Activated CD8-positive, alpha-beta memory T cell treated with anti-CD3 and anti-CD28 coated beads, Interleukin-2, amount 50 U/mL, for 48 hours (primary cell): Measurements from ENCODE around the gene HERC4.
"Not testable (repeated sequence)": the region's sequence is repeated elsewhere in the genome, so short reads cannot be mapped to it uniquely, and the experiment has no call there.

Experiments
- DNase-seq: peaks from one replicate; pipeline ENCODE4 v3.0.0-alpha.2; 2020

Gene HERC4

DNA sequence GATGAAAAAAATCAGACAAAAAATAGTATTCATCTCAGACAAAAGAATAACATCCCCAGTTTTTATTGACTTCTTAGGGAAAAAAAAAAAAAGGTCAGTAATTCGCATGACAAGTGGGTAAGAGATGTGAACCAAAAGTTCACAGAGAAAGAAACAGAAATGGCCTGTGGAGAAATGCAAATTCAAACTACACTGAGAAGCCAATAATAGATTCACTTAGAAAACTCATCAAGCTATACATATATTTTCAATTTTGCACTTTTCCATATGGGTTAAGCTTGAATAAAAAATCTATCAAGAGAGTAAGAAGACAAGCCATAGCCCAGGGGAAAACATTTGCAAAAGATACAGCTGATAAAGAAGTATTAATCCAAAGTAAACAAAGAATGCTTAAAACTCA lies 28.0 kb downstream of the HERC4 start:
- no peak for DNase-seq

DNA sequence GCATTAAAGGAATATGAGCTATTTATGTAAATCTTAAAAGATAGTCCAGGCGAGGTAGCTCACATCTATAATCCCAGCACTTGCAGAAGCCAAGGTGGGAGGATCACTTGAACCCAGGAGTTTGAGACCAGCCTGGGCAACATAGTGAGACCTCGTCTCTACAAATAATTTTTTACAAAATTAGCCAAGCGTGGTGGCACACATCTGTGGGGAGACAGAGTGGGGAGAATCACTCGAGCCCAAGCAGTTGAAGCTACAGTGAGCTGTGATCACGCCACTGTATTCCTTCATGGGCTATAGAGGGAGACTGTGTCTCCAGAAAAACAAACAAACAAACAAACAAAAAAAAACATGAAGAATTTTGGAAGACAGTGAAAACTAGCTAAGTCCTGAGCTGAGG lies 28.4 kb downstream of the HERC4 start:
- no peak for DNase-seq

GRCh38 chr10:68043030-68043429 lies 32.1 kb downstream of the HERC4 start:
- no peak for DNase-seq

DNA sequence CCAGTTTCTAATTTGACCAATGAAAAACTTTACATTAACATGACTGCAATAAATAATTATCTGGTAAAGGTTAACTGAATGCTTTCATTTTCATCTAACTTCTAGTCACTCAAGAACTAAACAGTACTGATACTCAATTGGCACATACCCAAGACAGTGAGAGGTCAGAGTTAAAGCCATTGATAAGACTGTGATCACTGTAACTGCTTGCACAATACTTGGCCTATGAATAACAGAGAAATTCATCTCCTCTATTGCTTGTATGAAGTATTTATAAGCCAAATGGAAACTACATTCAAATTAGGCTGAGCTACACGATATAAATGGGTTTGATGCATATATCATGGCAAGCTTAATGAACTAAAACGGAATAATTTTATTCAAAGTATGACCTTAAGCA lies 43.0 kb downstream of the HERC4 start:
- DNase-seq, result no peak

- DNase-seq, result no peak
These were observed 47.7 kb downstream of the HERC4 start for GRCh38 chr10:68027429-68027828.

GRCh38 chr10:68023292-68023691 lies 51.8 kb downstream of the HERC4 start:
- DNase-seq, result no peak

DNA sequence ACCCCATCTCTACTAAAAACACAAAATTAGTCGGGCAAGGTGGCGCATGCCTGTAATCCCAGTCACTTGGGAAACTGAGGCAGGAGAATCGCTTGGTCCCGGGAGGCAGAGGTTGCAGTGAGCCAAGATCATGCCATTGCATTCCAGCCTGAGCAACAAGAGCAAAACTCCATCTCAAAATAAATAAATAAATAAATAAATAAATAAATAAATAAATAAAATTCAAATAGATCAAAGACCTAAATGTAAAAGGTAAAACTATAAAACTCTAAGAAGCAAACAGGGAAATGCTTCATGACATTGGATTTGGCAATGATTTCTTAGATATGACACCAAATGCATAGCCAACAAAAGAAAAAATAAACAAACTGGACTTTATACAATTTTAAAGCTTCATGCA lies 52.8 kb downstream of the HERC4 start:
- DNase-seq, result not testable (repeated sequence)

- not testable (repeated sequence) for DNase-seq
These were observed 58.6 kb downstream of the HERC4 start for GRCh38 chr10:68016519-68016918.

DNA sequence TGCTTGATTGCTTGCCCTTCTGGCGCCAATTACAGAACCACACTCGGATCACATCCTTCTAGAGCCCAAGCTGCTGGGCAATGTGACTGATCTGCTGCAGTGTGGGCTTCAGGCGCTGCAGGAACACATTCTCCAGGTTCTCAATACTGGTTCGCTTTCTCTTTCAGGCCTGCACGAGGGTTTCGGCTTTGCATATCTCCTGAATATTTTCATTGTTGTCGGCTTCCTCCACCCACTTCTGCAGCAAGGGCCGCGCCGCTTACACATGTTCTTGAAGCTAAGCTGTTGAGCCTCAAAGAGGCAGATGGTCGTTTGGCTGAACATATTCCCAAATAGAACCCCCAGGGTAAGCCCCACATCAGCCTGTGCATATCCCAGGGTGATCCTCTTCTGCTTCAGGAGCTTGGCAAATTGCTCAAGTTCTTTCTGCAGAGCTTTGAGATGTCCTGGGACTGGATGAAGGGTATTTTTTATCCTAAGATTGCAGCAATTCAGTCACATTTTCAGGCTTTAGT lies 64.6 kb downstream of the HERC4 start:
- no peak for DNase-seq

GRCh38 chr10:68007356-68007755 lies 67.7 kb downstream of the HERC4 start:
- no peak for DNase-seq

DNA sequence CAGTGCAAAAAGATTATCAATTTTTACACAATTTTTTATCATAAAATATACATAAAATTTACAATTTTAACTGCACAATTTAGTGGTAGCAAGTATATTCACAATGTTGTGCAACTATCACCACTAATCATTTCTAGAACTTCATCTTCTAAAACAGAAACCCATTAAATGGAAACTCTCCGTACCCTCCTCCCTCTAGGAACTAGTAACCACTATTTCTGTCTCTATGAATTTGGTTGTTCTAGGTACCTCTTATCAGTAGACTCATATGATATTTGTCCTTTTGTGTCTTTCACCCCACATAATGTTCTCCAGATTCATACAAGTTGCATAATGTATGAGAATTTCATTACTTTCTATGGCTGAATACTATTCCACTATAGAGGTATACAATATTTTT lies 73.5 kb downstream of the HERC4 start:
- no peak for DNase-seq

GRCh38 chr10:68001000-68001399 lies 74.1 kb downstream of the HERC4 start:
- DNase-seq, result no peak

DNA sequence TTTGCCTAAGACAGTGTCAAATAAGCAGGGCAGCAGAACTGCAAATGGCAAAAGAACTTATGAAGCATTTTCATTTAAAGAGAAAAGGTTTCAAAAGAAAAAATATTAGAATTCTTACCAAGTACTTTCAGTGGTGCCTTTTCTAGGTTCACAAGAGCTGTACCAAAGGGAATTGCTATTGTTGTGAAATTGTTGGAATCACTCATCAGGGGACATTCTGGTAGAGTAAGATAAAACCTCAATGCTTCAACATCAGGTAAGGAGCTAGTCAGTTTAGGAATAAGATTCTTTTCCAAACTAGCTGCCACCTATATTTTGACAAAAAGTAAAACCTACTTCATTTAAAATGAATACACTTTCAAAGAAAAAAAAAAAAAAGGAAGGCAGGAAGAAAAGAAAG lies 85.0 kb downstream of the HERC4 start:
- DNase-seq, result no peak

- no peak for DNase-seq
These were observed 86.5 kb downstream of the HERC4 start for GRCh38 chr10:67988606-67989005.

GRCh38 chr10:67982603-67983002 lies 92.5 kb downstream of the HERC4 start:
- DNase-seq, result not testable (repeated sequence)

DNA sequence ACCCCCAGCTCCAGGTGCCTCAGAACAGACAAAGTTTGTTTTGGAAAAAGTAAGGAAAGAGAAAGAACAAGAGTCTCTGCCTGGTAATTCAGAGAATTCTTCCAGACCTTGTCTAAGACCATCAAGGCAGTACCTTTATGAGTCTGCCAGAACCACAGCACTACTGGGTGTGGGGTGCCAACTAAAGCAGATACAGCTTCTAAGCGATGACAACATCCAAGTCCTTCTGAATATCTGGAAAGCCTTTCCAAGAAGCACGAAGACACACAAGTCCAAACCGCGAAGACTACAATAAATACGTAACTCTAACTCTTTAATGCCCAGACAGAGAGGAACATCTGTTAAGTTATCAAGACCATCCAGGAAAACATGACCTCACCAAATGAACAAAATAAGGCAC lies 96.3 kb downstream of the HERC4 start:
- no peak for DNase-seq

- DNase-seq, result no peak
These were observed 97.8 kb downstream of the HERC4 start for GRCh38 chr10:67977251-67977650.

DNA sequence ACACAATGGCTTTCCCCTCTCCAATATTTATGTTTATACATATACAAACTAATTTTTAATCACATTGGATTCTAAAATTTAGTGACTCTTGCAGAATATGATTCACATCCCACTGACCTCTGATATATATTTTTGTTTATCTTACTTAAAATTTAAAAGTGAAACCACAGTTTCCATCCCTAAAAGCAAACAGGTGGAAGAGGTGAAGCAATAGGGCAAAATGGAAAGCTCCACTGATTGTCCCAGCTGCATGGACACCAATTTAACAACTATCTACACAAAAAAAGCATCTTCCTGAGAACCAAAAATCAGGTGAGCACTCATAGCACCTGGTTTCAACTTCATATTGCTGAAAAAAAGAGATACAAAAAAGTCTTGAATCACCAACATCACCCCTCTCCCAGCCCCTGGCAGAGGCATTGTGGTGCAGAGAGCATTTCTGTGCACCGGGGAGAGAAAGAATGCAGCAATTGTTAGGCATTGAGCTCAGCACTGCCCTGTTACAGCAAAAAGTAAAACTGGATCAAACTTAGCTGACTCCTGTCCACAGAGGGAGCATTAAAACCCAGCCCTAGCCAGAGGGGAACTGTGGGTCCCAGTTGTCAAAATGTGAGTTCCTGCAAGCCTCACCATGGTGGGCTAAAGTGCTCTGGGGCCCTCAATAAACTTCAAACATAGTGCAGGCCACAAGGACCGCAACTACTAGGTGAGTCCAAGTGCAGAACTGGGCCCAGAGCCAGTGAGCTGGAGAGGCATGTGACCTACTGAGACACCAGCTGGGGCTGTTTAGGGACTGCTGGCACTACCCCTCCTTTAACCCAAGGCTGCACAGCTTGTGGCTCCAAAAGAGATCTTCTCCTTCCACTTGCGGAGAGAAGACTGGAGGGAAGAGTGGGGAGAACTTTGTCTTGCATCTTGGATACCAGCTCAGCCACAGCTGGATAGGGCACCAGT lies 98.5 kb downstream of the HERC4 start:
- no peak for DNase-seq

GRCh38 chr10:67975871-67976270 lies 99.2 kb downstream of the HERC4 start:
- no peak for DNase-seq

DNA sequence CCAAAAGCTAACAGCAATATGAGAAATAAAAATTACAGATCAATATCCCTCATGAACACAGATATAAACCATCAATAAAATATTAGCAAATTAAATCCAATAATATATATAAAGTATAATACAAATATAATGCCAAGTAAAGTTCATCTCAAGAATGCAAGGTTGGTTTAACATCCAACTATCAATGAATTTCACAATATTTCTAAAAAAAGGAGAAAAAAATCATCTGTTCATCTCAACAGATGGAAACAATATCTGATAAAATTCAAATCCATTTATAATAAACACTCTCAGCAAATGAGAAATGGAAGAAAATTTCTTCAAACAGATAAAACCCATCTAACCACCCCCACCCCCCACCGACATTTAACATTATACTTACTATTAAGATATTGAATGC lies 103.8 kb downstream of the HERC4 start:
- DNase-seq, result no peak

- DNase-seq, result no peak
These were observed 105.2 kb downstream of the HERC4 start for GRCh38 chr10:67969875-67970274.

- DNase-seq, result not testable (repeated sequence)
These were observed 109.0 kb downstream of the HERC4 start for GRCh38 chr10:67966035-67966434.

GRCh38 chr10:67965456-67965855 lies 109.6 kb downstream of the HERC4 start:
- no peak for DNase-seq

DNA sequence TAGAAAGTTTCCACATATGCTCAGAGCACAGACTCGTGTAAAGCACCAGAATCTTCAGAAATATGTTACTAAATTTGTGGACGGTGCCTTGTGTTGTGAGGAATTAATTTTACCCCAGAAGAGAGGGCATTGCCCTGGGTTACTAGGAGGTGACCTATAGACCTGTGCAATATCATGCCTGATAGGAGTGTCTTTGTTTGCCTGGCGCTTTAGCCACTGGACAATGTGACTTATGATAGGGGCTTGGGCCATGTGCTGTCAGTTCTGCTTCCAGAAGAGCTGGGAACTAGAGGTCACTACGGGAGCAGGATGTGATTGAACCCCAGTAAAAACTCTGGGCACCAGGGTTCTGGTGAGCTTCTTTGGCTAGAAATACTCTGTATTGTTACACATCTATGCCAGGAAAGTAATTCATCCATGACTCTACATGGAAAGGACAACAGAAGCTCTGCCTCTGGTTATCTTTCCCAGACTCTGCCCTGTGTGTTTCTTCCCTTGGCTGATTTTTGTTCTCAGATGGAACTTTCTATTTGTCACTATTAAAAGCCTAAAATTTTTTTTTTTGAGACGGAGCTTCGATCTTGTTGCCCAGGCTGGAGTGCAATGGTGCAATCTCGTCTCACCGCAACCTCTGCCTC lies 115.1 kb downstream of the HERC4 start:
- DNase-seq, result no peak
